Immature natural killer cell (primary cell): ENCODE data around the gene MAPT. TPM values are rescaled to one million over a fixed set of nuclear protein-coding genes. Genes with fewer than 3 reads are reported as not detected.

ENCODE experiments used
- DNase-seq, 3 donors: peaks; one replicate each; pipeline ENCODE4 v3.0.0; 2022; ENCODE audit warnings: mixed read lengths in 1 of 3
- H3K27ac Mint-ChIP-seq, 6 donors: one replicate each; pipeline ENCODE4 v1.8.0; 2020; ENCODE audit warnings: mixed read lengths in 6 of 6, mild to moderate bottlenecking in 5 of 6, inconsistent platforms in 4 of 6, moderate library complexity in 3 of 6
- H3K27me3 Mint-ChIP-seq, 3 donors: one replicate each; pipeline ENCODE4 v1.8.0; 2020 to 2021; ENCODE audit warnings: low read depth in 3 of 3, mild to moderate bottlenecking in 3 of 3, mixed read lengths in 3 of 3, moderate library complexity in 3 of 3, inconsistent platforms in 1 of 3
- H3K36me3 Mint-ChIP-seq, 3 donors: one replicate each; pipeline ENCODE4 v1.8.0; 2020; ENCODE audit warnings: mixed read lengths in 3 of 3, inconsistent platforms in 2 of 3, mild to moderate bottlenecking in 2 of 3
- H3K4me1 Mint-ChIP-seq, 2 donors: one replicate each; pipeline ENCODE4 v1.8.0; 2020; ENCODE audit warnings: inconsistent platforms in 2 of 2, mild to moderate bottlenecking in 2 of 2, mixed read lengths in 2 of 2, moderate library complexity in 1 of 2
- H3K4me3 Mint-ChIP-seq, 5 donors: one replicate each; pipeline ENCODE4 v1.8.0; 2020; ENCODE audit warnings: mild to moderate bottlenecking in 5 of 5, mixed read lengths in 5 of 5, inconsistent platforms in 3 of 5, moderate library complexity in 3 of 5
- H3K9me3 Mint-ChIP-seq, 6 donors: one replicate each; pipeline ENCODE4 v1.8.0; 2020; ENCODE audit warnings: mild to moderate bottlenecking in 6 of 6, mixed read lengths in 6 of 6, inconsistent platforms in 4 of 6, moderate library complexity in 3 of 6
- polyA plus RNA-seq, 3 donors: library from polyadenylated mRNA; unstranded; fragments of 300-500 nt; fragmentation: Illumina TruSeq; gene quantifications; one replicate each; pipeline ENCODE4 v1.2.3, GENCODE V29; 2021

Gene MAPT
- polyA plus RNA-seq, 3 donors from 2014 or later, result 0.40 TPM; not detected in 2

DNA sequence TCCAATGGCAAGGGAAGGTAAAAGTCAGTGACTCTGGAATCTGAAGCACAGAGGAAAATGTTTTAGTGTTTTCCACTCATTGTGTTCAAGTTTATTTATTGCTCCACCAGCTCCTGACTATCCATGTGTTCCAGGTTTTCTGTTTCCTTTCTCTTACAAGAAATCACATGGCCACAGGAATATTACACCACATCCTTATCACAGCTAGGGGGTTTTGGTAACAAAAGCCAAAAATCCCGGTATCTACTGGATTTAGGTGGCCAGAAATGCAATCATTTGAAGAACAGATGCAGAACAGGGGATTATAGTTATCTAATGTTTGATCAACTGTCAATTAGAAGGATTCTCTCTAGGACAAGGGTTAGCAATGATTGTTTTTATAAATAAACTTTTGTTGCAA is 152.6 kb downstream of the MAPT start:
- Mint-ChIP-seq H3K36me3 (peaks cover 13 to 42% (median 24%) of the 10 kb centered on the region in 3 donors), H3K4me1 (peaks cover 7 to 34% of the 10 kb centered on the region in 2 donors), H3K27ac (peak overlapping the region in 1 of 6 donors; percentile 28), H3K4me3 (no peak overlapping the region), H3K27me3 (peaks cover 0 to 4% (median 0%) of the 10 kb centered on the region in 3 donors), H3K9me3 (no peaks in the 10 kb centered on the region)
- no peak for DNase-seq

DNA sequence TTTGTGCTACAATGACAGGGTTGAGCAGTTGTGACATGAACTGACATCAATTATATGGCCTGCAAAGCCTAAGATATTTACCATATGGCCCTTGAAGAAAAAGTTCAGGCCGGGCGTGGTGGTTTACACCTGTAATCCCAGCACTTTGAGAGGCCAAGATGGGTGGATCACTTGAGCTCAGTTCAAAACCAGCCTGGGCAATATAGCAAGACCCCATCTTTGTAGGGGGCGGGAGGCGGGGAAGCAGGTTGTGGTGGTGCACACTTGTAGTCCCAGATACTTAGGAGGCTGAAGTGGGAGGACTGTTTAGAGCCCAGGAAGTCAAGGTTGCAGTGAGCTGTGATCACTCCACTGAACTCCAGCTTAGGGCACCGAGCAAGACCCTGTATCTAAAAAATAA is 153.0 kb downstream of the MAPT start:
- no peak for DNase-seq
- no peak overlapping the region for H3K4me3 Mint-ChIP-seq
- peaks cover 10 to 38% of the 10 kb centered on the region in 2 donors for H3K4me1 Mint-ChIP-seq
- H3K36me3 Mint-ChIP-seq, result peaks cover 13 to 42% (median 24%) of the 10 kb centered on the region in 3 donors
- peak overlapping the region in 1 of 6 donors; percentile 26 for H3K27ac Mint-ChIP-seq
- H3K27me3 Mint-ChIP-seq, result peaks cover 0 to 4% (median 0%) of the 10 kb centered on the region in 3 donors
- H3K9me3 Mint-ChIP-seq, result no peaks in the 10 kb centered on the region

- H3K9me3 Mint-ChIP-seq, result no peaks in the 10 kb centered on the region
- no peak overlapping the region for H3K4me3 Mint-ChIP-seq
- peaks cover 0 to 4% (median 0%) of the 10 kb centered on the region in 3 donors for H3K27me3 Mint-ChIP-seq
- H3K36me3 Mint-ChIP-seq, result peaks cover 13 to 42% (median 24%) of the 10 kb centered on the region in 3 donors
- H3K4me1 Mint-ChIP-seq, result peaks cover 10 to 38% of the 10 kb centered on the region in 2 donors
- no peak for DNase-seq
- H3K27ac Mint-ChIP-seq, result peak overlapping the region in 2 of 6 donors; percentile 34 to 56
These were observed 153.5 kb downstream of the MAPT start for GRCh38 chr17:46047856-46048255.

- no peak overlapping the region for H3K4me3 Mint-ChIP-seq
- DNase-seq, result no peak
- peaks cover 0 to 8% (median 0%) of the 10 kb centered on the region in 3 donors for H3K27me3 Mint-ChIP-seq
- H3K4me1 Mint-ChIP-seq, result peaks cover 14 to 35% of the 10 kb centered on the region in 2 donors
- peaks cover 15 to 37% (median 24%) of the 10 kb centered on the region in 3 donors for H3K36me3 Mint-ChIP-seq
- H3K9me3 Mint-ChIP-seq, result no peaks in the 10 kb centered on the region
- H3K27ac Mint-ChIP-seq, result peak overlapping the region in 2 of 6 donors; percentile 37 to 55
These were observed 155.3 kb downstream of the MAPT start for GRCh38 chr17:46049656-46050055.

DNA sequence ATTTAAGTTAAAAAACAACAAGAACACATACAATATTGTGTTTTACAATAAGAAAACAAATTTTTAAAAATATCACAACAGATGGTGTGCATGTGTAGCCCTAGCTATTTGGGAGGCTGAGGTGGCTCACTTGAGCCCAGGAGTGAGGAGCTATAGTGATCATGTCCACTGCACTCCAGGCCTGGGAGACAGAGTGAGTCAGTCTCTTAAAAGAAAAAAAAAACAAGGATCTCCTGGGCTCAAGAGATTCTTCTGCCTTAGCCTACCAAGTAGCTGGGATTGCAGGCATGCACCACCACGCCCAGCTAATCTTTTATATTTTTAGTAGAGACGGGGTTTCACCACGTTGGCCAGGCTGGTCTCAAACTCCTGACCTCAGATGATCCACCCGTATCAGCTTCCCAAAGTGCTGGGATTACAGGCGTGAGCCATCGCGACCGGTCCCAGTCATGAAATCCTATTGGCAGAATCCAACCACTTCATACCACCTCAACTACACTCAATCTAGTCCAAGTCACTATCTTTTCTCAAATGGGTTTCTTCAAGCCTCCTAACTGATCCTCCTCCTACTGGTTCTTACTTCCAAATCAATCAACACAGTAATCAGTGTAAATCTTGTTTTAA is 159.7 kb downstream of the MAPT start:
- Mint-ChIP-seq H3K27me3 (peaks cover 0 to 5% (median 0%) of the 10 kb centered on the region in 3 donors), H3K4me1 (peaks cover 27 to 62% of the 10 kb centered on the region in 2 donors), H3K36me3 (peaks cover 13 to 30% (median 14%) of the 10 kb centered on the region in 3 donors), H3K9me3 (no peaks in the 10 kb centered on the region), H3K27ac (peak overlapping the region; percentile 1 to 87 (median 49)), H3K4me3 (no peak overlapping the region)
- no peak for DNase-seq

- Mint-ChIP-seq H3K9me3 (no peaks in the 10 kb centered on the region), H3K36me3 (peaks cover under 1 to 14% (median 5%) of the 10 kb centered on the region in 3 donors), H3K27ac (peak overlapping the region in 3 of 6 donors; percentile 36 to 58 (median 55)), H3K27me3 (peaks cover 0 to 7% (median 0%) of the 10 kb centered on the region in 3 donors), H3K4me1 (peaks cover 23 to 54% of the 10 kb centered on the region in 2 donors), H3K4me3 (no peak overlapping the region)
- DNase-seq, result no peak
These were observed 162.5 kb downstream of the MAPT start for GRCh38 chr17:46056800-46057304.

DNA sequence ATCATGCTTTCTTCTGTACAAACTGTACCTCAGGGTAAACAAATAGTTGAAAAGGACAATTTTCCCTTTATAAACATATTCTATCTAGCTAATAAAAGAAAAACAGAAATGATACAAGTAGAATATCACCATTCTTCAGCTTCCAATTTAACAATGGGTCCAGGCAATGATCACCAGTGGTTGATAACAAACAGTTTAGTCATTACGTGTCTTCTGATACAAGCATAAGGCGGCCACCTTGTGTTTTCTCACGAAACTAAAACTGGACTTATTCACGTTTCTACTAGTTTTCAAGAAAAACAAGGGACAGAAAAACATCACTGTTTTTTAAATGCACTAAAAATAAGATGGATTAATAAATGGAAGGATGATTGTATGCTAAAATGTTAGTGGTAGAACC is 163.0 kb downstream of the MAPT start:
- H3K27ac Mint-ChIP-seq, result peak overlapping the region in 5 of 6 donors; percentile 1 to 36 (median 18)
- no peaks in the 10 kb centered on the region for H3K9me3 Mint-ChIP-seq
- DNase-seq, result no peak
- H3K4me1 Mint-ChIP-seq, result peaks cover 19 to 49% of the 10 kb centered on the region in 2 donors
- peaks cover 4 to 14% (median 5%) of the 10 kb centered on the region in 3 donors for H3K36me3 Mint-ChIP-seq
- no peak overlapping the region for H3K4me3 Mint-ChIP-seq
- peaks cover 0 to 7% (median 0%) of the 10 kb centered on the region in 3 donors for H3K27me3 Mint-ChIP-seq

GRCh38 chr17:46059486-46059885 is 165.1 kb downstream of the MAPT start:
- peaks cover 2 to 13% (median 4%) of the 10 kb centered on the region in 3 donors for H3K36me3 Mint-ChIP-seq
- H3K27ac Mint-ChIP-seq, result peak overlapping the region in 4 of 6 donors; percentile 16 to 64 (median 28)
- no peak overlapping the region for H3K4me3 Mint-ChIP-seq
- no peak for DNase-seq
- peaks cover 14 to 44% of the 10 kb centered on the region in 2 donors for H3K4me1 Mint-ChIP-seq
- H3K9me3 Mint-ChIP-seq, result no peaks in the 10 kb centered on the region
- peaks cover 0 to 3% (median 0%) of the 10 kb centered on the region in 3 donors for H3K27me3 Mint-ChIP-seq

DNA sequence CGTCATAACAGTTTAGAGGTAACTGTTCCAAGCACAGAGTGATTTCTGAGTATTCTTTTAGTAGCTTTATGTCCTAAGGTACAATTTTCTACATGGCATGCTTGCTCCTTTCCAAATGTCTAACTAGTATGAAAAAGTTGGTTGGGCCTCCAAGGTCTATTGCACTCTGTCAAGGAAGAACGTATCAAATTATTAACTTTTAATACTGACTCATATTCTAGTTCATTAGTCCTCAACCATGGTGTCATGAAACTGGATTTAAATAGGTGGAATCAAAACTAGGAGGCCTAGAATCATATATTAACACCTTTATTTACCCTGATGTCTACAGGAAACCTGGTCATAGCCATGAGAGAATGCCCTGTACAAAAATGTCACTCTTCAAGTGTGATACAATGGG is 166.1 kb downstream of the MAPT start:
- DNase-seq, result no peak
- Mint-ChIP-seq H3K36me3 (peaks cover 0 to 11% (median 4%) of the 10 kb centered on the region in 3 donors), H3K9me3 (no peaks in the 10 kb centered on the region), H3K4me3 (no peak overlapping the region), H3K27me3 (peaks cover 0 to 4% (median 0%) of the 10 kb centered on the region in 3 donors), H3K4me1 (peaks cover 14 to 42% of the 10 kb centered on the region in 2 donors), H3K27ac (peak overlapping the region in 2 of 6 donors; percentile 34 to 41)

DNA sequence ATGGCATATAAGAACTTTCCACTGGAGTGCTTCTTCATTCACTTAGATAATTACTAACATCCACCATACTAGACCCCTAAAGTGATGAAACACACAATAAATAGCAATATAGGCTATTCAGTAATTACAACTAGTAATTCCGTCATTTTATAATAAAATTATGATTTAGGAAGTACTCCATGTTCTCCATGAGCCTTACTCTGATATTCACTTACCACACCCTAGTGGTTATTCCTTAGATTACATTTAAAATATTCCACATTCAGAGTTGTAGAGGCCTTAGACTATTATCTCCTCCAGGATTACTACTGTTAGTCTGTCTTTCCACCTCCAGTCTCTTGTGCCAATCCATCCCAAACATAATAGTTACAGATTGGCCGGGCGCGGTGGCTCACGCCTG is 167.1 kb downstream of the MAPT start:
- Mint-ChIP-seq H3K9me3 (no peaks in the 10 kb centered on the region), H3K36me3 (peaks cover 0 to 16% (median 4%) of the 10 kb centered on the region in 3 donors), H3K4me3 (no peak overlapping the region), H3K4me1 (peaks cover 14 to 37% of the 10 kb centered on the region in 2 donors), H3K27ac (no peak overlapping the region), H3K27me3 (peaks cover 0 to 4% (median 0%) of the 10 kb centered on the region in 3 donors)
- DNase-seq, result no peak

DNA sequence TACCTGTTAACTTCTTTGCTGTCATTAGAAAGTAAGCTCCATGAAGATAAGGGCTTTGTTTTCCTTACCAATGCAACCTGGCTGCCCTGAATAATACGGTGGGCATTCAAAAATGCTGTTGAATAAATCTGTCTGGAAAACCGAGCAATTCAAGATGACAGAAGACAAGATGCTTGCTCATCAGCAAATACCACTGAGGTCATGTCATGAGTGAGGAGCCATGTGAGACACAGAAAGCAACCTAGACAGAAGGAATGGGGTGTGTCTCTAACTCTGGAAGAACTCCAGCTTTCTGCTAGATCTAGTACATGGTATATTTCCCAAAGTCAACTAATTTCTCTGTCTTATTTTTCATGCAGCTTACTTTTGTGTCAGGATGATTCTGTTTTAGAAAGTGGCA is 168.9 kb downstream of the MAPT start:
- DNase-seq, result no peak
- no peak overlapping the region for H3K4me3 Mint-ChIP-seq
- peaks cover 0 to 18% (median 8%) of the 10 kb centered on the region in 3 donors for H3K36me3 Mint-ChIP-seq
- peaks cover 0 to 4% (median 0%) of the 10 kb centered on the region in 3 donors for H3K27me3 Mint-ChIP-seq
- H3K9me3 Mint-ChIP-seq, result no peaks in the 10 kb centered on the region
- H3K27ac Mint-ChIP-seq, result peak overlapping the region in 3 of 6 donors; percentile 13 to 31 (median 29)
- H3K4me1 Mint-ChIP-seq, result peaks cover 14 to 34% of the 10 kb centered on the region in 2 donors

GRCh38 chr17:46064460-46064859 is 170.1 kb downstream of the MAPT start:
- H3K4me1 Mint-ChIP-seq, result peaks cover 10 to 32% of the 10 kb centered on the region in 2 donors
- H3K9me3 Mint-ChIP-seq, result no peaks in the 10 kb centered on the region
- H3K4me3 Mint-ChIP-seq, result no peak overlapping the region
- H3K36me3 Mint-ChIP-seq, result peaks cover 0 to 18% (median 8%) of the 10 kb centered on the region in 3 donors
- H3K27ac Mint-ChIP-seq, result peak overlapping the region; percentile 1 to 80 (median 60)
- DNase-seq, result no peak
- peaks cover 0 to 4% (median 0%) of the 10 kb centered on the region in 3 donors for H3K27me3 Mint-ChIP-seq

DNA sequence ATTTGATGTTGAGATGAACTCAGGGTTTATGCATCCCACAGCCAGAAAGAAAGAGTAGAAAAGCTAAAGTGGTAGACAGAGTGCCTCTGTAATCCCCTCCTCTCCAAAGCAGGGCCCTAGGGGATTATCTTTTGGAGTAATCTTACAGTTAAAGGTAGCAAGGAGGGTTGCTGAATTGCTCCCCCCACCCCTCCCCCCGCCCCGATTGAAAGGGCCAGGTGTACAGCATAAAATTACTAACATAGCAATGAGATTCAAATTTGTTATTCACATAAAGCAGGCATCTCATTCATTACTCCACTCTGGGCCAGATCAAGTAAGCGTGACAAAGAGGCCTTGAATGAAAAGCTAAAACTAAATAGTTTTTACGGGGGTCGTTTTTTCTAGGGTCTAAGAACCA is 177.4 kb downstream of the MAPT start:
- Mint-ChIP-seq H3K27ac (no peak overlapping the region), H3K9me3 (no peaks in the 10 kb centered on the region), H3K4me1 (peaks cover 22 to 83% of the 10 kb centered on the region in 2 donors), H3K4me3 (no peak overlapping the region), H3K36me3 (peaks cover 4 to 8% (median 6%) of the 10 kb centered on the region in 3 donors), H3K27me3 (peaks cover 0 to 2% (median 2%) of the 10 kb centered on the region in 3 donors)
- no peak for DNase-seq

GRCh38 chr17:46072998-46073397 is 178.6 kb downstream of the MAPT start:
- no peak for DNase-seq
- Mint-ChIP-seq H3K36me3 (peaks cover 4 to 7% (median 4%) of the 10 kb centered on the region in 3 donors), H3K4me1 (peaks cover 16 to 77% of the 10 kb centered on the region in 2 donors), H3K4me3 (no peak overlapping the region), H3K9me3 (no peaks in the 10 kb centered on the region), H3K27me3 (peaks cover 0 to 3% (median 2%) of the 10 kb centered on the region in 3 donors), H3K27ac (peak overlapping the region in 1 of 6 donors; percentile 36)
